NCI-H1436 (cell line): Measurements from ENCODE around the gene NES.

Experiments
- DNase-seq: peaks from one replicate; lab custom pipeline; 2025; lab: John Stamatoyannopoulos, UW

NES gene

DNA sequence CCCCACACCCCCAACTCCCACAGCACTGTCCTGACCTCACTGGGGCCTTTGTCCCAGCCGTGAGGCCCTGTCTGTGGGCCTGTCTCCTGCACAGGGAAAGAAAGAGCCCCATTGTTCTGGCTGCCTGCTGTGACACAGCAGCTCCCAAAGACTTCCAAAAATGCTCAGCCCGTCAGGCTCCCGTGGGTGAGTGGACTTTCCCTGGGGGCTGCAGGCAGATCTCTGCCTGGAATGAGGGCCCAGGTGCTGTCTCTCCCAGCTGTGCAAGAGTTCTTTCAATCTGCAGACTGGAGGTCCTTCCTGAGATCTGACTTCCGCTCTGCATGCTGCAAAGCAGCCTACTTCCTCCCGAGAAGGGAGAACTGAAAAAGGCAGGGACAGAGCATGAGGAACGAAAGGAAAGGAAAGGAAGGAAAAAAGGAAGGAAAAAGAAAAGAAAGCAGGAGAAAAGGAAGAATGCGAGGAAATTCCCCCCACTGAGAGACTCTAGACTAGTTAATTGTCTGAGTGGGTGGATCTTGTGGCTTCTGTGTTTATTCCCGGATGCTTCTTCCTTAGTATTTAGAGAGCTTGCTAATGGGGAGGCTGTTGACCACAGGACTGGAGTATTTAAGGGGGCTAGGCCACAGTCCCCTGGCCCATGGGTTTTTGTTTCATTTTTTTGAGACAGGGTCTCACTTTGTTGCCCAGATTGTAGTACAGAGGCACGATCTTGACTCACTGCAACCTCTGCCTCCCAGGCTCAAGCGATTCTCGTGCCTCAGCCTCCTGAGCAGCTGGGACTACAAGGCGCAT is 15.0 kb downstream of the NES start:
- DNase-seq = no peak

DNA sequence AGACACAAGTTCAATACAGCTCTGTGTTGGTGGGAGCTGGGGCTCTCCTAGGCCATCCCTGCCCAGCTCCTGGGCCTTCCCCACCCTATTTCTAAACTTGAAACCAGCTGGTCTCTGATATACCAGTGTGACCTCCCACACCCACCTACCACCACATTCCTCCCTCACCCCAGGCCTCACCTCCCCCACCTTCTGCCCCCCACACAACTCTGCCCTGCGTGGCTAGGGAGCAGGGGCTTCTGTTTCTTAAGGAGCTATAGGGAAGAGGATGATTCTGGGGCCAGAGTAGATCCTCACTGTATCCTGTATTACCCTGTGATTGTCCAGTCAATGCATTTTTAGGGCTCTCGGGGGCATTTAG is 16.5 kb downstream of the NES start:
- no peak for DNase-seq

DNA sequence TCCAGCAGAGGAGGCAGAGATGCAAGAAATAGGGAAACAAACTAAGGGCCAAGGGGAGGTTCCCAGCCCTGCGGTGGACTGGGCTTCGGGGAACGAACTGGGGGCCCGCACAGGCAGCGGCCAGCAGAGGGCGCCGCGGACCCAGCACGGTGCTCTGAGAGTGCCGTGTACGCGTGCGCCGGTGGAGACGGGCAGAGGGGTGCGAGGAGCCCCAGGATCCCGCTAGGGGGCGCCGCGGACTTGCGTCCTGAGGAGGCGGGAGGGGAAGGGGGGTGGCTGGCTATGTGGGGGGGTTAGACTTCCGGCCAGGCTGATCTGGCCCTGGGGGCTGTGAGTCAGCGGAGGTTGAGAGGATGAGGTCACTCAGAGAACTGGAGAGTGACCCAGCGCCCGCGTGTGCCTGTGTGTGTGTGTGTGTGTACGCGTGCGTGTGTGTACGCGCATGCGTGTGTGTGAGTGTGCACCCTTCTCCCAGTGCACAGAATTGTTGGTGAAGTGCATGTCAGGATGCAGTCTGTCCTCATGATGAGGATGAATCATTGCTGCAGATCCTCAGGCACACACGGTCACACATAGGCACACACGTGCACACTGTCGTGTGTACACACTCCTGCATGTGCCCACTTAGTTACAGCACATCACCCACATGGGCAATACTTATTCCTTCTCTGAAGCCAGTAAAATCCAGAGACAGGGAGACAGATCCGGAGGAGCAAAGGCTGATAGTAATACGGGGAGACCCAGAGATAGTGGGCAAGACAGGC is 17.0 kb downstream of the NES start:
- DNase-seq = peak; percentile 93

DNA sequence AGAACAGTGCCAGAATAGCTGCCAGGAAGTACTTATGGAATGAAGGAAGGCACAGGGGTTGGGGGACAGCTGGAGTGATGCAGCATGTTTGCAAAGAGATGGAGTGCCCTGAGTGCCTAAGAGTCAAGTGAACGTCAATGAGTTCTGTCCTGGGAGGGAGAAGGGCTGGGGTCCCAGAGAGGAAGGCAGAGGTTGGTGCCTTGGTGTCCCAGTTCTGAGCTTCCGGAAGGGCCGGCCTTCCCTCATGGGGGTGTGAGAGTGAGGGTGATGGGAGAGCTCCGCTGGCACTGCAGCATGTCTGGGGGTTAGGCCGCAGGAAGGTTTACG is 17.6 kb downstream of the NES start:
- DNase-seq = no peak

DNA sequence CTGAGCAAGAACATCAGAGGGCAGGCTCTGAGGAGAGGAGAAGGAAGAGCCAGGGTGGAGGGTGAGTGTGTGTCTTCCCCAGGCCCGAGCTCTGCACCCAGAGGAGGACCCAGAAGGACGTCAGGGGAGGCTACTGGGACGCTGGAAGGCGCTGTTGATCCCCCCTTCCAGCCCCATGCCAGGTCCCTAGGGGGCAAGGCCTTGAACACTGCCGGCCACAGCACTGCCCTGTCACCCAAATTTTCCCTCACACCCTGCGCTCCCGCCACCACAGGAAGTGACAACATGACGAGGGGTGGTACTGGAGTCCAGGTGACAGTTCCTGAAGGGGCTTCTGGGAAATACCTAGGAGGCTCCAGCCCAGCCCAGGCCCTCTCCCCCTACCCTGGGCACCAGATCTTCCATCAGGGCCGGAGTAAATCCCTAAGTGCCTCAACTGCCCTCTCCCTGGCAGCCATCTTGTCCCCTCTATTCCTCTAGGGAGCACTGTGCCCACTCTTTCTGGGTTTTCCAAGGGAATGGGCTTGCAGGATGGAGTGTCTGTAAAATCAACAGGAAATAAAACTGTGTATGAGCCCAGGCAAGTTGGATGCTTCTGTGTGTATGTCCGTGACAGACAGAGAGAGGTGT is 18.1 kb downstream of the NES start:
- no peak for DNase-seq

DNA sequence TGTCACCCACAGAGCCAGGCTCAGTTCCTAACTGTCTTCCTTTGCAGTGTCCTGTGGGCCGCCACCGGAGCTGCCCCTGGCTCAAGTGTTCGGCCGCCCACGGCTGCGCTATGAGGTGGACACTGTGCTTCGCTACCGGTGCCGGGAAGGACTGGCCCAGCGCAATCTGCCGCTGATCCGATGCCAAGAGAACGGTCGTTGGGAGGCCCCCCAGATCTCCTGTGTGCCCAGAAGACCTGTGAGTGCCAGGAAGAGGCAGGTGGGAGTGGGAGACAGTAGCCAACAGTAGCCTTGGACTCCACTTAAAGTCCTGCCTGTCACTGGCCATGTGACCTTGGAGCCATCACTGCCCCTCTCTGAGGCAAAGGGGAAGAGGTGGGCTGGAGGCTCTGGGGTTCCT is 18.7 kb downstream of the NES start:
- DNase-seq = no peak

DNA sequence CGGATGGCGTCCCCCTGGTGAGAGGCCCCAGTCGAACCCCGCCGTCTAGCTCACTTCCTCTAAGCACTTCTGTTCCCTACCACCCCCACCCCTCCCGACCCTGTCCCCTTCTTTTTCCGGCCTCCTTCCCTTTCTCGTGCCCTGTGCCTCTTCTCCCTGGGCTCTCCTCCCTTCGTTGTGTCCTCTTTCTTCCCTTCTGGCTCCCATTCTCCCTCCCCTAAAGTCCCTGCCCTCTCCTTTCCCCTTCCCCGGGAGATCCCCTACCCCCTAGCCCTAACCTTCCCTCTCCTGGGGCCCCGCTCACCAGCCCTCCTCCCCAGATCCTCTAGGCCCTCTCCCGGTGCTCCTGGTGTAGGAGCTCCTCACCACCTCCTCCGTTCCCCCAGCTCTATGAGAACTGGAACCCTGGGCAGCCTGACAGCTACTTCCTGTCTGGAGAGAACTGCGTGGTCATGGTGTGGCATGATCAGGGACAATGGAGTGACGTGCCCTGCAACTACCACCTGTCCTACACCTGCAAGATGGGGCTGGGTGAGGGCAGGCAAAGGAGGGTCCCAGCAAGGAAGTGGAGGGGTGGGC is 19.4 kb downstream of the NES start:
- no peak for DNase-seq

DNA sequence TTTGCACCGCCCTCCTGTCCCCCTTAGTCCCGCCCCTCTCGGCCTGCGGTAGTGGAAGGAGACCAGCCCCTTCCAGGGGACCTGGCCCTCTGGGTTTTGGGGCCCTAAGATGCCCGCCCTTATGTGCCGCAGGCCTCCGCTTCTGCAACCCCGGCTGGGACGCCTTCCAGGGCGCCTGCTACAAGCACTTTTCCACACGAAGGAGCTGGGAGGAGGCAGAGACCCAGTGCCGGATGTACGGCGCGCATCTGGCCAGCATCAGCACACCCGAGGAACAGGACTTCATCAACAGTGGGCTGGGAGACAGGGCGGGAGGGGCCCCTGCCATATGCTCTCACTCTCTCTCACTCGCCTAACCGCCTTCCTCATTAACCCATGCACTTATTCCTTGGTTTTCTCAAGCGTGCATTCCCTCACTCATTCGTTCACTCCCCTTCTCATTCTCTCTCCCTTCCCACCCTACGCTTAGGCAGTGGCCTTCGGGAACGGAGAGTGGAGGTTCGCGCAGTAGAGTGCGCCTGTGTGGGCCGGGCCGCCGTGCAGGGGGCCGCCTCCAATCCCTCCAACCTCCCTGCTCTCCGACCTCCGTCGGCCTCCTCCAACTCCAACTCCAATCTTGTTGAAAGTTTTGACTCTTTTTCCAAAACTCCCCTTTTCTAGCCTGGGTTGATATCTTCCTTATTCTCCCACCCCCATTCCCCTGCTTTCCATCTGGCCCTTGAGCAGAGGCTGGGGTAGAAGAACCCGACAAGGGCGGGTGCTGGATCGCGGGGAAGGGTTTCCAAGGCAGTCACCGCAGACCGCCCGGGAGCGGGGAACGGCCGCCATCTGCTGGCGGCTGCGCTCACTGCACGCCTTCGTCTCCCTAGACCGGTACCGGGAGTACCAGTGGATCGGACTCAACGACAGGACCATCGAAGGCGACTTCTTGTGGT is 20.1 kb downstream of the NES start:
- peak; percentile 28 for DNase-seq

DNA sequence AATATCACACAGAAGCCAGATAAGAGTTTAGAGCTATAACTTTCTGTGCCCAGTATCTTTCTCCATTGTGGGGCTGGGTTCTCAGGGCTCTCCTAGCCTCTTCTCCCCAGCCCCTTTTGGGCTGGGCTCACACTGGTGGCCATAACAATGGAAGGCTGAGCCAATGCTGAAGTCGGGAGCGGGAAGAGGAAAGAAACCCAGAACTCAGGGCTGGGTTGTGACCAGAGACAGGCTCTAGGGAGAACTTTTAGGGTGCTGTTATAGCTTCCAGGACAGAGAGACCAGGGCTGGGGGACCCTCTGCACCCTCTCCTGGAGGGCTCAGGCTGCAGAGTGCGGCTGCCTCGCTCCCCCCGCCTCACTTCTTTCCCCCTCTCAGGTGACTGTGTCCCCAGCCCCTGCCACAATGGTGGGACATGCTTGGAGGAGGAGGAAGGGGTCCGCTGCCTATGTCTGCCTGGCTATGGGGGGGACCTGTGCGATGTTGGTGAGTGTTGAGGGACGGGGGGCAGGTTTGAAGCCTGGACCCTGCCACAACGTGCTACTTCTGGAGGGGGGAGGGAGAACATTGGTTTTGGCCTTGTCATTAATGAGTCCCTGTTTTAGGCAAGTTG is 21.2 kb downstream of the NES start:
- no peak for DNase-seq

DNA sequence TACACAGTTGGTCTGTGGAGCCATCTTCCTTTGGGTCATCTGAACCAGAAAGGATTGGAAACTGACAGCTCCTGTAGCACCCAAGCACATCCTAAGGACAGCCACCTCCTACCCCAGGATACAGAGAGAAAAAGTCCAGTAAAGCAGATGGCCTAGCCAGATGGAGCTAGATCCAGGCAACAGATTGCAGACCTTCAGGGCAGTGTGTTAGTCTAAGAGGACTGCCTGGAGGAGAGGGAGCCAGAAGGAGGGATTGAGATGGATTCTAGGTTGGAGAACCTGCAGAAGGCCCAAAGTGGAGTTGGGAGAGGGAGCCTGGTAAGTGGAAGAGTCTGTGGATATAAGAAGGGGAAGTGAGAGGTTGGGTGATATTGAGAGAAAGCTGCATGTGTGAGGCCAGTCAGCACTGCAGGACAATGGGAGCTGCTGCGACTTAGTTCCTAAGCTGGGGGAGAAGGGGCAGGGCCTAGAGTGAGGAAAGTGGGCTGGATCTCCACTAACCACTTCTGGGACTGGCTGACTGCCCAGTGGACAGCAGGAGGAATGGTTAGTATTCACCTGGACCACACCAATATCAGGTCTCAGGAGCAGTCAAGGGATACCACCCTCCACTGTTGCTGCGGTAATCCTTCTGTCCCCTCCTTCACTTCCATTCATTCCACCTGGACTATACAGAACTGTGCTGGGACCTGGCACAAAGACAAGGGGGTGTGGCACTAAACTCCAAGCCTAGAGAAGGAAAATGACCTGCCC is 21.9 kb downstream of the NES start:
- no peak for DNase-seq

DNA sequence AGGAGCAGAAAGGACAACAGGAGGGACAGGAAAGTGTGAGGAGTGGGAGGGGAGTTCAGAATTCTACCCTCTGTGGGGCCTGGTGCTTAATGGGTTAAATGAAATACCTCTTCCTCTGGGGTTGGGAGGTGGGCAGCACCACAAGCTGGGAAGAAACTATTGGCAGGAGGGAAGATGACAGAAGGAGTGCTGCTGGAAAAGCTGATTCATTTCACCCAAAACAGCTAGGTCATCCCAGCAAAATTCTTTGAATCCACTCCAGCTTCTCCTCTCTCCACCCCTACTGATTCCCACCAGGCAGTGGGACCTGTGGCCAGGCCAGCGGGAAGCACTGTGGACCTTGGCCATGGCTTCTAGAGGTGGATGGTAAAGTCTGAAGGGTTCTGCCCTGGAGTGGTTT is 22.5 kb downstream of the NES start:
- DNase-seq = no peak

DNA sequence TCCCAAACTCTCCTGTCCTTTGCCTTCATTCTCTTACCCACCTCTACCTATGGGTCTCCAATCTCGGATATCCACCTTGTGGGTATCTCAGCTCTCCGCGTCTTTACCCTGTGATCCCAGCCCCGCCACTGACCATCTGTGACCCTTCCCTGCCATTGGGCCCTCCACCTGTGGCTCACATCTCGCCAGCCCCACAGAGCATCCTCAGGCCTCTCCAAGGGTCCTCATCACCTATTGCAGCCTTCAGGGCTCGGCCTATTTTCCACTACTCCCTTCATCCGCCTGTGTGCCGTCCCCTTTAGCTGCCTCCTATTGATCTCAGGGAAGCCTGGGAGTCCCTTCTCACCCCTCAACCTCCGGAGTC is 24.2 kb downstream of the NES start:
- no peak for DNase-seq

DNA sequence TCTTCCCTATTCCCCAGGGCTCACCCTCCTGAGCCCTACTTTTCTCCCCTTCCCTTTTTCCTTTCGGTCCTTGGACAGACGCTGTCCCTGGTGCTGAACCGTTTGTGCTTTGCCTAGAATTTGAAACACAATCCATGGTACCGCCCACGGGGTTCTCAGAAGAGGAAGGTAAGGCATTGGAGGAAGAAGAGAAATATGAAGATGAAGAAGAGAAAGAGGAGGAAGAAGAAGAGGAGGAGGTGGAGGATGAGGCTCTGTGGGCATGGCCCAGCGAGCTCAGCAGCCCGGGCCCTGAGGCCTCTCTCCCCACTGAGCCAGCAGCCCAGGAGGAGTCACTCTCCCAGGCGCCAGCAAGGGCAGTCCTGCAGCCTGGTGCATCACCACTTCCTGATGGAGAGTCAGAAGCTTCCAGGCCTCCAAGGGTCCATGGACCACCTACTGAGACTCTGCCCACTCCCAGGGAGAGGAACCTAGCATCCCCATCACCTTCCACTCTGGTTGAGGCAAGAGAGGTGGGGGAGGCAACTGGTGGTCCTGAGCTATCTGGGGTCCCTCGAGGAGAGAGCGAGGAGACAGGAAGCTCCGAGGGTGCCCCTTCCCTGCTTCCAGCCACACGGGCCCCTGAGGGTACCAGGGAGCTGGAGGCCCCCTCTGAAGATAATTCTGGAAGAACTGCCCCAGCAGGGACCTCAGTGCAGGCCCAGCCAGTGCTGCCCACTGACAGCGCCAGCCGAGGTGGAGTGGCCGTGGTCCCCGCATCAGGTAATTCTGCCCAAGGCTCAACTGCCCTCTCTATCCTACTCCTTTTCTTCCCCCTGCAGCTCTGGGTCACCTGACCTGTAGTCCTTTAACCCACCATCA is 24.8 kb downstream of the NES start:
- no peak for DNase-seq

DNA sequence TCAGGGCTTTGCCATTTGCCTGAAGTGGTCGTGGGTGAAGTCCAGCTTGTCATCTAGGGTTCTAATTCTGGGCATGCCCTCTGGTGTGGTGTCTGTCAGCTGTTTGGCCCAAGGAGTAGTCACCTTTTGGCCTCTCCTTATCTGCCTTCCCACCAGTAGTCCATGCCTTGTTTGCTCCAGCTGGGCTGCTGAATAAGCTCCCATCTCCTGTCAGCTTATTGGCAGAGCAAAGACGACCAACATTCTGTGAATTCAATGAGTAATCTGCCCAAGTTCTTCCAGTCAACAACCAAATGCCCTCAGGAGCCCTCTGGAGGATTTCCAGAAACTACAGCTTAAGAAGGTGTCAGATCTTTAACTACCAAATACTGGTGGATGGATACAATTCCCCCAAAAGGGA is 28.3 kb downstream of the NES start:
- no peak for DNase-seq

DNA sequence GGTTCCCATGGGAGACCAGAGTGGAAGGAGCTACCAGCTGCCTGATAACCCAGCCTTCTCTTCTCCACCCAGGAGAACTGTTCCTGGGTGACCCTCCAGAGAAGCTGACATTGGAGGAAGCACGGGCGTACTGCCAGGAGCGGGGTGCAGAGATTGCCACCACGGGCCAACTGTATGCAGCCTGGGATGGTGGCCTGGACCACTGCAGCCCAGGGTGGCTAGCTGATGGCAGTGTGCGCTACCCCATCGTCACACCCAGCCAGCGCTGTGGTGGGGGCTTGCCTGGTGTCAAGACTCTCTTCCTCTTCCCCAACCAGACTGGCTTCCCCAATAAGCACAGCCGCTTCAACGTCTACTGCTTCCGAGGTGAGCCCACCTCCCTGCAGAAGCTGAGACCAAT is 28.7 kb downstream of the NES start:
- DNase-seq = no peak

DNA sequence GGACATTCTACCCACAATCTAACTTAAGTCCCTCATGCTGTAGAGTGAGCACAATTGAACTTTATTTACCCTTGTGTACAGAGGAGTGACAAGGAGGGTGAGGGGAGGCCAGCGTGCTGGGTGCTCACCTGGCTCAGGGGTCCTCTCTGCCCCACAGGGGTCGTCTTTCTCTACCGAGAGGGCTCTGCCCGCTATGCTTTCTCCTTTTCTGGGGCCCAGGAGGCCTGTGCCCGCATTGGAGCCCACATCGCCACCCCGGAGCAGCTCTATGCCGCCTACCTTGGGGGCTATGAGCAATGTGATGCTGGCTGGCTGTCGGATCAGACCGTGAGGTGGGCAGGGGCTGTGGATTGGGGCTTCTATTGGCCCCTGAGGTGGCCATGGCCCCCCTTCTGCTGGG is 29.9 kb downstream of the NES start:
- DNase-seq = no peak

DNA sequence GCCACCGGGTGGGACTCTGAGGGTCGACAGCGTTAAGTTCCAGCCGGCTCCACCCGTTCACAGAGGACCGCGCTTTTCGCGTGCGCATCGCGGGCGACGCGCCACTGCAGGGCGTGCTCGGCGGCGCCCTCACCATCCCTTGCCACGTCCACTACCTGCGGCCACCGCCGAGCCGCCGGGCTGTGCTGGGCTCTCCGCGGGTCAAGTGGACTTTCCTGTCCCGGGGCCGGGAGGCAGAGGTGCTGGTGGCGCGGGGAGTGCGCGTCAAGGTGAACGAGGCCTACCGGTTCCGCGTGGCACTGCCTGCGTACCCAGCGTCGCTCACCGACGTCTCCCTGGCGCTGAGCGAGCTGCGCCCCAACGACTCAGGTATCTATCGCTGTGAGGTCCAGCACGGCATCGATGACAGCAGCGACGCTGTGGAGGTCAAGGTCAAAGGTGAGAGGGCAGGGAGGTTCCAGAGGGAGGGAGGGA is 30.4 kb downstream of the NES start:
- no peak for DNase-seq

DNA sequence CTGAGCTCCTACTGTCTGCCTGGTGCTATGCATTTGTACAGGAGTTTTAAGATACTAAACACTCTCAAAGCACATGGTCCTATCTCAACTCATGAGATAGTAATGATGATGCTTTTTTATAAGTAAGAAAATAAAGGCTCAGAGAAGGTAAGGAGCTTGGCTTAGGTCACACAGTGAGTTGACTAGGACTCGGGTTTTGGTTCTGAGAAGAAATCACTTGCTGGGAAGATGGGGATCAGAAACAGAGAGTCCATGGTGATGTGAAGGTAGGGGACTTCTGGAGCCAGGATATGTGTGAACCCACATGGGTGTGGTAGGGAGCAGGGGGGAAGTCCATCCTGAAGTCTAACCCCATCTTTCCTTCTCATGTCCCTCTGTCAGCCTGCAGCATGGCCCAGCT is 31.5 kb downstream of the NES start:
- no peak for DNase-seq

DNA sequence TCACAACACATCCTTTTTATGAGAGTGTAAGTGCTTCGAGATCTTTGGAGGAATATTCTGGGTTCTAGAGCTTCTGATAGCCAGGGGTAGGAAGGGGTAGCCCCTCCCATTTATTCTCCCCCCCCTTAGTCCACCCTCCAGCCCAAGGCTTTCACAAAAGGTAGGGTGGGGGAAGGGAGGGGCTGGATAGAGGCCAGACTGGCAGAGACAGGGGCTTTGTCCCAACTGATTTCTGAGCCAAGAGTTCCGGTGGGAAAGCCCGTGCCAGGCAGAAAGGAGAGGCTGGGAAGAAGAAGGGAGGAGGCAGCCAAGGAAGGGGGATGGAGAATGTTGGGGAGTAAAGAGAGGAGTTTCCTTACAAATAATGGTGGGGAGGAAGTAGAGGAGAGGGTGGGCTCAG is 32.2 kb downstream of the NES start:
- no peak for DNase-seq

DNA sequence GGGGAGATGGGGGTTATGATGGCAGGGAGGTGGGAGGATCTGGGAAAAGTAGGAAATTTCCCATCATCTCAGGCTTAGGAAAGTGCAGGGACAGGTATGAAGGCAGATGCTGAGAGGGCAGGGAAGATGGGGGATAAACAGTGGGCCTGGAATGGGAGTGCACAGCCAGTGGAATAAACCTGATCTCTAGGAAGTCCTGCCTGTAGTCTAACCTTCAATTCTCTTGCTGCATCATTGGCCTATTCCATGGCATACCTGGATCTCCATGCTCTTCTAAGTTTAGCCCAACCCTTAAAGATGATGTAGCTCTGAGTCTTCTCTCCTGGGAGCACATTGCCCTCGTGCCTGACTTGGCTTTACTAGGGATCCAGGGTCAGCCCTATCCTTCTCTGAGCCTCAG is 32.6 kb downstream of the NES start:
- no peak for DNase-seq
